GM12878 (cell line): ENCODE results near the gene GUCA2A. TPM values are rescaled to one million over a fixed set of nuclear protein-coding genes. Genes with fewer than 3 reads are reported as not detected.

Experiments used
- ATAC-seq: fragments of 200-7000 bp; cut with Tn5 transposase; 3 replicates; pipeline ENCODE4 v1.9.1; 2020; ENCODE audit warnings: mild to moderate bottlenecking, moderate library complexity
- BruUV-seq: library from RNA; stranded (reverse); fragments of 400-500 nt; replicated peaks from 2 replicates; lab custom pipeline; 2021; lab: Mats Ljungman, UMichigan
- CTCF ChIA-PET: fragments of 300-600 bp; sonication (Branson Sonifier 250); formaldehyde crosslinking; extraction: SDS; loops from one replicate; lab custom pipeline; 2021; ENCODE audit warnings: inconsistent platforms; lab: Yijun Ruan, JAX
- POLR2A ChIA-PET: fragments of 350-600 bp; formaldehyde crosslinking; extraction: SDS; loops from one replicate; lab custom pipeline; 2021; ENCODE audit warnings: inconsistent platforms; lab: Charles Lee
- RAD21 ChIA-PET: fragments of 300-600 bp; sonication (Branson Sonifier 250); formaldehyde crosslinking; loops from one replicate; lab custom pipeline; 2023; ENCODE audit warnings: antibody characterized with exemption; ENCODE audit not compliant: unreplicated experiment; lab: Charles Lee
- SMC1A ChIA-PET: fragments of 300-600 bp; sonication (Branson Sonifier 250); formaldehyde crosslinking; loops from one replicate; lab custom pipeline; 2023; ENCODE audit not compliant: unreplicated experiment, uncharacterized antibody; lab: Charles Lee
- DNase-seq: peaks from one replicate; pipeline ENCODE4 v3.0.0-alpha.2; 2011; ENCODE audit warnings: low read depth, low spot score
- FAIRE-seq: peaks from 3 replicates; lab custom pipeline; 2011; peaks lifted over from hg19 to GRCh38; lab: Jason Lieb, UNC
- H2AFZ ChIP-seq: 2 replicates; pipeline ENCODE4 v1.6.0; 2011; ENCODE audit warnings: low read depth, low read length, control low read depth; ENCODE audit not compliant: control insufficient read depth
- H3K27ac ChIP-seq: 2 replicates; pipeline ENCODE4 v1.5.1; 2011; ENCODE audit warnings: control low read depth; ENCODE audit not compliant: control insufficient read depth, insufficient read depth
- H3K27me3 ChIP-seq, 2 experiments: replicated peaks in 1 of 2; 2 replicates each; pipeline versions ENCODE4 v1.6.0 to v1.6.1; 2011; ENCODE audit warnings: low read length in 1 of 2; ENCODE audit not compliant: control insufficient read depth in 2 of 2, insufficient read depth in 2 of 2
- H3K36me3 ChIP-seq, 2 experiments: 2 replicates each; pipeline ENCODE4 v1.5.1; 2011; ENCODE audit warnings: low read length in 1 of 2; ENCODE audit not compliant: control insufficient read depth in 2 of 2, insufficient read depth in 2 of 2
- H3K4me1 ChIP-seq: 2 replicates; pipeline ENCODE4 v1.6.1; 2011; ENCODE audit warnings: mild to moderate bottlenecking, low read length, moderate library complexity, mixed read lengths; ENCODE audit not compliant: control insufficient read depth, insufficient read depth
- H3K4me2 ChIP-seq: 2 replicates; pipeline ENCODE4 v1.6.0; 2011; ENCODE audit warnings: control low read depth; ENCODE audit not compliant: control insufficient read depth, insufficient read depth
- H3K4me3 ChIP-seq: fragments of 200-600 bp; sonication (generic); 2 replicates; pipeline ENCODE4 v1.5.1; 2016
- H3K79me2 ChIP-seq: 2 replicates; pipeline ENCODE4 v1.6.0; 2011; ENCODE audit warnings: low read length; ENCODE audit not compliant: control insufficient read depth, insufficient read depth
- H3K9ac ChIP-seq: 2 replicates; pipeline ENCODE4 v1.8.0; 2011; ENCODE audit warnings: low read length, control low read depth, mixed read lengths; ENCODE audit not compliant: control insufficient read depth, insufficient read depth
- H3K9me3 ChIP-seq: replicated peaks from 3 replicates; pipeline ENCODE4 v1.5.1; 2011; ENCODE audit warnings: mild to moderate bottlenecking, low read length; ENCODE audit not compliant: control insufficient read depth, insufficient read depth
- H4K20me1 ChIP-seq: 2 replicates; pipeline ENCODE4 v1.6.0; 2011; ENCODE audit not compliant: control insufficient read depth, insufficient read depth
- ASH2L ChIP-seq: fragments of 300-600, 200-600 bp; sonication (generic); IDR thresholded peaks from 2 replicates; pipeline ENCODE4 v1.6.1; 2017; ENCODE audit warnings: low read depth, mild to moderate bottlenecking, borderline replicate concordance
- ATF7 ChIP-seq: fragments of 450-650 bp; IDR thresholded peaks from 2 replicates; pipeline ENCODE4 v1.6.1; 2016; ENCODE audit warnings: low read depth, mild to moderate bottlenecking
- CBFB ChIP-seq: IDR thresholded peaks from 2 replicates; pipeline ENCODE4 v1.6.1; 2016; ENCODE audit warnings: antibody characterized with exemption, low read depth
- KAT2A ChIP-seq: conservative IDR thresholded peaks from 2 replicates; pipeline ENCODE4 v1.6.1; 2011; ENCODE audit warnings: low read depth, low read length; ENCODE audit not compliant: control insufficient read depth
- KLF5 ChIP-seq: fragments of 450-650 bp; IDR thresholded peaks from 2 replicates; pipeline ENCODE4 v1.6.1; 2014; ENCODE audit warnings: mild to moderate bottlenecking; ENCODE audit not compliant: partially characterized antibody
- MEF2A ChIP-seq: IDR thresholded peaks from 2 replicates; pipeline ENCODE4 v1.6.1; 2011; ENCODE audit warnings: low read depth, mild to moderate bottlenecking, low read length, moderate library complexity; ENCODE audit not compliant: insufficient read depth
- POLR2A ChIP-seq: IDR thresholded peaks from 2 replicates; pipeline ENCODE4 v1.6.1; 2011; ENCODE audit warnings: low read depth, mild to moderate bottlenecking, low read length
- POU2F2 ChIP-seq: IDR thresholded peaks from 3 replicates; pipeline ENCODE4 v1.6.1; 2011; ENCODE audit warnings: low read depth, mild to moderate bottlenecking, low read length, borderline replicate concordance
- RELB ChIP-seq: fragments of 450-650 bp; IDR thresholded peaks from 2 replicates; pipeline ENCODE4 v1.6.1; 2017; ENCODE audit warnings: low read depth, mild to moderate bottlenecking, moderate library complexity
- SRF ChIP-seq, 2 experiments: IDR thresholded peaks; 2 replicates each; pipeline ENCODE4 v1.6.1; 2011; ENCODE audit warnings: low read depth in 2 of 2, low read length in 2 of 2, mild to moderate bottlenecking in 1 of 2, moderate library complexity in 1 of 2
- TAF1 ChIP-seq: IDR thresholded peaks from 2 replicates; pipeline ENCODE4 v1.6.1; 2011; ENCODE audit warnings: mild to moderate bottlenecking, low read depth, low read length, borderline replicate concordance
- TBL1XR1 ChIP-seq: IDR thresholded peaks from 2 replicates; pipeline ENCODE4 v1.6.1; 2012; ENCODE audit warnings: low read depth, low read length, improper control_type of control experiment
- TCF12 ChIP-seq: IDR thresholded peaks from 2 replicates; pipeline ENCODE4 v1.6.1; 2011; ENCODE audit warnings: low read depth, mild to moderate bottlenecking, low read length
- WGBS: methylation state at CpG from one replicate; pipeline ENCODE4 v1.1.6; 2016; ENCODE audit warnings: low lambda C conversion rate; ENCODE audit not compliant: insufficient replicate concordance, insufficient coverage; ENCODE audit errors: missing lambda C conversion rate; 5-methylcytosine and 5-hydroxymethylcytosine counted together
- in situ Hi-C: fragments of 300-500 bp; cut with MboI; formaldehyde crosslinking; loops from 9 replicates; pipeline ENCODE4 v1.14.3; 2018; ENCODE audit warnings: mixed read lengths
- intact Hi-C: fragments of 100-400 bp; cut with micrococcal nuclease; formaldehyde crosslinking; loops from one replicate; pipeline ENCODE4 v1.14.2; 2022; ENCODE audit not compliant: unreplicated experiment
- polyA plus RNA-seq, 11 experiments: library from polyadenylated mRNA; depleted of rRNA in 4 of 11; unstranded in 6 of 11; stranded (reverse) in 5 of 11; fragments of >200 nt; fragmentation: Nextera tagmentation in 4 of 11; fragmentation: Illumina TruSeq in 1 of 11; extraction: Ambion mirVana in 4 of 11; extraction: Trizol in 1 of 11; gene quantifications; 1 replicate in 1 of 11; 2 replicates in 10 of 11; pipeline versions ENCODE4 v1.2.1 to v1.2.3, GENCODE V29; 2011 to 2016; ENCODE audit warnings: inconsistent platforms in 2 of 11, missing spikeins in 2 of 11, low read depth in 1 of 11
- total RNA-seq, 4 experiments: library from RNA; depleted of rRNA in 3 of 4; stranded (reverse); fragments of >200 nt in 3 of 4; fragmentation: Illumina TruSeq in 1 of 4; extraction: Trizol in 1 of 4; gene quantifications; 2 replicates each; pipeline versions ENCODE4 v1.2.1 to v1.2.3, GENCODE V29; 2013 to 2021
- TF ChIP-seq, protein P1 (sequence below): fragments of 450-650 bp; formaldehyde crosslinking; IDR thresholded peaks from 2 replicates; pipeline ENCODE4 v1.5.0; 2022; ENCODE audit warnings: mild to moderate bottlenecking, missing genetic modification characterization
- TF ChIP-seq, protein P2 (sequence below): fragments of 450-650 bp; IDR thresholded peaks from 2 replicates; pipeline ENCODE4 v1.6.1; 2018; ENCODE audit warnings: mild to moderate bottlenecking, low read depth, moderate library complexity; ENCODE audit not compliant: partially characterized antibody

GUCA2A gene
- total and polyA plus RNA-seq, 10 of the 15 experiments (the other 5 are each of a cell fraction or from before 2014, with no cell fraction given), result not detected

DNA sequence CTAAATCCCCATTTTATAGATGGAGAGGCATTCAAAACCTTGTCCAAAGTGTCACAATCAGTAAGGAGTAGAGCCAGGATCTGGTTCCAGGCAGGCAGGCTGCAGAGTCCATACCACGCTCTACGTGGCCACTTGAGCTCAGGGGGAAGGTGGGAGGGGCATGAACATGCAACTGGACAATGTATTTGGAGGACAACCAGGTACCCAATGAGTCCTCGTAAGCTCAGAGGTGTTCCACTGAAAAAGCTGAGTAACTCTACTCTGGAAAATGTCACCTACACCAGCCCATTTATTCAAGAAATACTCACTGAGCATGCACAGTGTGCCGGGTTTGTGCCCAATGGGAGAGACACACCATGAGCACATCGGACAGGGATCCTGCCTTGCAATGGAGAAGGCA is 22.6 kb downstream of the GUCA2A start:
- SMC1A ChIA-PET, result interaction anchor here (0.9 kb wide), 1 partner anchor 18 kb away, joined by 3 read pairs; no protein-coding TSS in a partner anchor
- Histone ChIP-seq H3K27me3 (no peaks in the 10 kb centered on the region), H4K20me1 (peaks cover 2% of the 10 kb centered on the region; the same call in 1 of the 2 replicates), H3K27ac (no peak overlapping the region), H3K4me1 (no peaks in the 10 kb centered on the region), H3K9ac (no peak overlapping the region), H2AFZ (no peak overlapping the region), H3K4me3 (no peak overlapping the region), H3K9me3 (no peaks in the 10 kb centered on the region), H3K36me3 (no peaks in the 10 kb centered on the region), H3K79me2 (no peaks in the 10 kb centered on the region), H3K4me2 (no peak overlapping the region)
- WGBS, result 59% methylated on average over 5 of the region's 5 CpGs
- RAD21 ChIA-PET, result no interaction called here
- CTCF ChIA-PET, result interaction anchor here (0.7 to 2.1 kb wide), 2 partner anchors 32 to 628 kb away, joined by 3 to 14 read pairs; no protein-coding TSS in a partner anchor
- no TSS peak for BruUV-seq
- POLR2A ChIA-PET, result interaction anchor here (0.6 kb wide), 1 partner anchor 1436 kb away, joined by 7 read pairs; no protein-coding TSS in a partner anchor
- intact Hi-C loops, result loop anchor here (10.0 kb wide), 2 partner anchors 327 to 567 kb away; no protein-coding TSS in a partner anchor
- ATAC-seq (no peak), DNase-seq (no peak), FAIRE-seq (no peak)
- in situ Hi-C loops, result no loop called here
- TF ChIP-seq TCF12, result no peak
- no peak for TF ChIP-seq MEF2A
- no peak for TF ChIP-seq TAF1
- no peak for TF ChIP-seq POLR2A
- no peak for TF ChIP-seq KLF5
- no peak for TF ChIP-seq ASH2L
- no peak for TF ChIP-seq KAT2A
- TF ChIP-seq, protein P1, sequence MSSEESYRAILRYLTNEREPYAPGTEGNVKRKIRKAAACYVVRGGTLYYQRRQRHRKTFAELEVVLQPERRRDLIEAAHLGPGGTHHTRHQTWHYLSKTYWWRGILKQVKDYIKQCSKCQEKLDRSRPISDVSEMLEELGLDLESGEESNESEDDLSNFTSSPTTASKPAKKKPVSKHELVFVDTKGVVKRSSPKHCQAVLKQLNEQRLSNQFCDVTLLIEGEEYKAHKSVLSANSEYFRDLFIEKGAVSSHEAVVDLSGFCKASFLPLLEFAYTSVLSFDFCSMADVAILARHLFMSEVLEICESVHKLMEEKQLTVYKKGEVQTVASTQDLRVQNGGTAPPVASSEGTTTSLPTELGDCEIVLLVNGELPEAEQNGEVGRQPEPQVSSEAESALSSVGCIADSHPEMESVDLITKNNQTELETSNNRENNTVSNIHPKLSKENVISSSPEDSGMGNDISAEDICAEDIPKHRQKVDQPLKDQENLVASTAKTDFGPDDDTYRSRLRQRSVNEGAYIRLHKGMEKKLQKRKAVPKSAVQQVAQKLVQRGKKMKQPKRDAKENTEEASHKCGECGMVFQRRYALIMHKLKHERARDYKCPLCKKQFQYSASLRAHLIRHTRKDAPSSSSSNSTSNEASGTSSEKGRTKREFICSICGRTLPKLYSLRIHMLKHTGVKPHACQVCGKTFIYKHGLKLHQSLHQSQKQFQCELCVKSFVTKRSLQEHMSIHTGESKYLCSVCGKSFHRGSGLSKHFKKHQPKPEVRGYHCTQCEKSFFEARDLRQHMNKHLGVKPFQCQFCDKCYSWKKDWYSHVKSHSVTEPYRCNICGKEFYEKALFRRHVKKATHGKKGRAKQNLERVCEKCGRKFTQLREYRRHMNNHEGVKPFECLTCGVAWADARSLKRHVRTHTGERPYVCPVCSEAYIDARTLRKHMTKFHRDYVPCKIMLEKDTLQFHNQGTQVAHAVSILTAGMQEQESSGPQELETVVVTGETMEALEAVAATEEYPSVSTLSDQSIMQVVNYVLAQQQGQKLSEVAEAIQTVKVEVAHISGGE (CRISPR knock-in tag), result no peak
- no peak for TF ChIP-seq TBL1XR1
- no peak for TF ChIP-seq CBFB
- TF ChIP-seq RELB, result no peak
- no peak for TF ChIP-seq SRF (IDR thresholded peaks at IDR 0.05; ENCODE audit: low read depth in 2 of 2, low read length in 2 of 2)
- no peak for TF ChIP-seq ATF7
- TF ChIP-seq, protein P2, sequence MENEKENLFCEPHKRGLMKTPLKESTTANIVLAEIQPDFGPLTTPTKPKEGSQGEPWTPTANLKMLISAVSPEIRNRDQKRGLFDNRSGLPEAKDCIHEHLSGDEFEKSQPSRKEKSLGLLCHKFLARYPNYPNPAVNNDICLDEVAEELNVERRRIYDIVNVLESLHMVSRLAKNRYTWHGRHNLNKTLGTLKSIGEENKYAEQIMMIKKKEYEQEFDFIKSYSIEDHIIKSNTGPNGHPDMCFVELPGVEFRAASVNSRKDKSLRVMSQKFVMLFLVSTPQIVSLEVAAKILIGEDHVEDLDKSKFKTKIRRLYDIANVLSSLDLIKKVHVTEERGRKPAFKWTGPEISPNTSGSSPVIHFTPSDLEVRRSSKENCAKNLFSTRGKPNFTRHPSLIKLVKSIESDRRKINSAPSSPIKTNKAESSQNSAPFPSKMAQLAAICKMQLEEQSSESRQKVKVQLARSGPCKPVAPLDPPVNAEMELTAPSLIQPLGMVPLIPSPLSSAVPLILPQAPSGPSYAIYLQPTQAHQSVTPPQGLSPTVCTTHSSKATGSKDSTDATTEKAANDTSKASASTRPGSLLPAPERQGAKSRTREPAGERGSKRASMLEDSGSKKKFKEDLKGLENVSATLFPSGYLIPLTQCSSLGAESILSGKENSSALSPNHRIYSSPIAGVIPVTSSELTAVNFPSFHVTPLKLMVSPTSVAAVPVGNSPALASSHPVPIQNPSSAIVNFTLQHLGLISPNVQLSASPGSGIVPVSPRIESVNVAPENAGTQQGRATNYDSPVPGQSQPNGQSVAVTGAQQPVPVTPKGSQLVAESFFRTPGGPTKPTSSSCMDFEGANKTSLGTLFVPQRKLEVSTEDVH, result no peak
- TF ChIP-seq POU2F2, result no peak
